HEK293 (cell line): ENCODE results near the gene APBA1.

Source experiments
- CTCF ChIA-PET: fragments of 350-600 bp; formaldehyde crosslinking; extraction: SDS; loops from one replicate; lab custom pipeline; 2021; ENCODE audit warnings: antibody characterized with exemption; lab: Yijun Ruan, JAX
- POLR2A ChIA-PET: fragments of 300-600 bp; formaldehyde crosslinking; extraction: SDS; loops from one replicate; lab custom pipeline; 2020; ENCODE audit warnings: antibody characterized with exemption, inconsistent platforms; lab: Yijun Ruan, JAX
- H3K27ac ChIP-seq: fragments of 200-500 bp; sonication (Bioruptor generic); 2 replicates; pipeline ENCODE4 v1.5.1; 2014; ENCODE audit warnings: low read depth, low read length, control low read depth, inconsistent platforms; ENCODE audit errors: extremely low read depth
- H3K36me3 ChIP-seq, 2 experiments: fragments of 200-500 bp in 1 of 2; sonication (Bioruptor generic) in 1 of 2; 1 replicate in 1 of 2; 2 replicates in 1 of 2; pipeline ENCODE4 v1.5.1; 2014 to 2017; ENCODE audit warnings: inconsistent platforms in 2 of 2, low read length in 2 of 2; ENCODE audit not compliant: control insufficient read depth in 2 of 2, insufficient read depth in 1 of 2
- H3K4me1 ChIP-seq: fragments of 200-500 bp; sonication (Bioruptor generic); 2 replicates; pipeline ENCODE4 v1.5.1; 2014; ENCODE audit warnings: mild to moderate bottlenecking, low read length, inconsistent platforms; ENCODE audit not compliant: control insufficient read depth, insufficient read depth
- H3K4me3 ChIP-seq: 2 replicates; pipeline ENCODE4 v1.5.1; 2011; ENCODE audit warnings: low read depth, mild to moderate bottlenecking, control low read depth, low read length, moderate library complexity
- H3K9me3 ChIP-seq: fragments of 200-500 bp; sonication (Bioruptor generic); 2 replicates; pipeline ENCODE4 v1.5.1; 2014; ENCODE audit warnings: low read depth, low read length, inconsistent platforms; ENCODE audit not compliant: control insufficient read depth, insufficient read depth
- GFI1B ChIP-seq: fragments of 450-650 bp; formaldehyde crosslinking; IDR thresholded peaks from 2 replicates; pipeline ENCODE4 v1.5.1; 2016; ENCODE audit warnings: missing biosample characterization, missing genetic modification characterization
- GLI2 ChIP-seq: fragments of 450-650 bp; formaldehyde crosslinking; IDR thresholded peaks from 2 replicates; pipeline ENCODE4; 2017; ENCODE audit warnings: missing biosample characterization, missing genetic modification characterization, low read depth, borderline replicate concordance
- KLF16 ChIP-seq: fragments of 450-650 bp; formaldehyde crosslinking; IDR thresholded peaks from 2 replicates; pipeline ENCODE4 v1.5.1; 2017; ENCODE audit warnings: missing biosample characterization, missing genetic modification characterization
- KLF8 ChIP-seq: fragments of 450-650 bp; formaldehyde crosslinking; IDR thresholded peaks from 2 replicates; pipeline ENCODE4 v1.5.1; 2016; ENCODE audit warnings: missing biosample characterization, missing genetic modification characterization
- PRDM2 ChIP-seq: fragments of 450-650 bp; formaldehyde crosslinking; IDR thresholded peaks from 2 replicates; pipeline ENCODE4 v1.5.1; 2016; ENCODE audit warnings: missing biosample characterization, missing genetic modification characterization, borderline replicate concordance
- REPIN1 ChIP-seq: fragments of 450-650 bp; formaldehyde crosslinking; IDR thresholded peaks from 2 replicates; pipeline ENCODE4 v1.5.1; 2017; ENCODE audit warnings: missing biosample characterization, missing genetic modification characterization, low read depth
- SCRT1 ChIP-seq: fragments of 450-650 bp; formaldehyde crosslinking; IDR thresholded peaks from 2 replicates; pipeline ENCODE4 v1.5.1; 2016; ENCODE audit warnings: missing biosample characterization, missing genetic modification characterization, borderline replicate concordance
- SP2 ChIP-seq: fragments of 450-650 bp; formaldehyde crosslinking; IDR thresholded peaks from 2 replicates; pipeline ENCODE4 v1.5.1; 2016; ENCODE audit warnings: missing biosample characterization, missing genetic modification characterization
- WT1 ChIP-seq: fragments of 450-650 bp; formaldehyde crosslinking; IDR thresholded peaks from 2 replicates; pipeline ENCODE4 v1.5.1; 2016; ENCODE audit warnings: missing biosample characterization, missing genetic modification characterization
- YY1 ChIP-seq: fragments of 450-650 bp; formaldehyde crosslinking; IDR thresholded peaks from 2 replicates; pipeline ENCODE4 v1.5.1; 2018; ENCODE audit warnings: missing biosample characterization, missing genetic modification characterization
- ZBTB21 ChIP-seq: fragments of 450-650 bp; formaldehyde crosslinking; IDR thresholded peaks from 2 replicates; pipeline ENCODE4 v1.5.1; 2017; ENCODE audit warnings: missing biosample characterization, missing genetic modification characterization
- ZNF16 ChIP-seq: fragments of 450-650 bp; formaldehyde crosslinking; IDR thresholded peaks from 2 replicates; pipeline ENCODE4 v1.5.1; 2016; ENCODE audit warnings: low read depth, missing biosample characterization, missing genetic modification characterization
- ZNF169 ChIP-seq: fragments of 450-650 bp; formaldehyde crosslinking; IDR thresholded peaks from 2 replicates; pipeline ENCODE4 v1.5.1; 2016; ENCODE audit warnings: missing biosample characterization, missing genetic modification characterization
- ZNF24 ChIP-seq: fragments of 450-650 bp; formaldehyde crosslinking; IDR thresholded peaks from 2 replicates; pipeline ENCODE4 v1.5.1; 2016; ENCODE audit warnings: missing biosample characterization, missing genetic modification characterization
- ZNF302 ChIP-seq: fragments of 450-650 bp; formaldehyde crosslinking; IDR thresholded peaks from 2 replicates; pipeline ENCODE4 v1.5.1; 2016; ENCODE audit warnings: missing biosample characterization, missing genetic modification characterization, low read depth
- ZNF341 ChIP-seq: fragments of 450-650 bp; formaldehyde crosslinking; IDR thresholded peaks from 2 replicates; pipeline ENCODE4; 2016; ENCODE audit warnings: low read depth, missing biosample characterization, missing genetic modification characterization
- ZNF350 ChIP-seq: fragments of 450-650 bp; formaldehyde crosslinking; IDR thresholded peaks from 2 replicates; pipeline ENCODE4 v1.5.0; 2017; ENCODE audit warnings: missing biosample characterization, mild to moderate bottlenecking, missing genetic modification characterization
- ZNF404 ChIP-seq: fragments of 450-650 bp; formaldehyde crosslinking; IDR thresholded peaks from 2 replicates; pipeline ENCODE4 v1.5.1; 2017; ENCODE audit warnings: missing biosample characterization, missing genetic modification characterization
- ZNF423 ChIP-seq: fragments of 450-650 bp; formaldehyde crosslinking; IDR thresholded peaks from 2 replicates; pipeline ENCODE4 v1.5.1; 2016; ENCODE audit warnings: missing biosample characterization, missing genetic modification characterization
- ZNF501 ChIP-seq: fragments of 450-650 bp; formaldehyde crosslinking; IDR thresholded peaks from 2 replicates; pipeline ENCODE4 v1.5.1; 2016; ENCODE audit warnings: missing biosample characterization, missing genetic modification characterization
- ZNF544 ChIP-seq: fragments of 450-650 bp; formaldehyde crosslinking; IDR thresholded peaks from 2 replicates; pipeline ENCODE4 v1.5.0; 2017; ENCODE audit warnings: missing biosample characterization, missing genetic modification characterization
- ZNF558 ChIP-seq: fragments of 450-650 bp; formaldehyde crosslinking; IDR thresholded peaks from 2 replicates; pipeline ENCODE4 v1.5.1; 2016; ENCODE audit warnings: missing biosample characterization, missing genetic modification characterization
- ZNF596 ChIP-seq: fragments of 450-650 bp; IDR thresholded peaks from 2 replicates; pipeline ENCODE4 v1.5.0; 2018; ENCODE audit warnings: missing biosample characterization, mild to moderate bottlenecking, missing genetic modification characterization, moderate library complexity
- ZNF610 ChIP-seq: fragments of 450-650 bp; formaldehyde crosslinking; IDR thresholded peaks from 2 replicates; pipeline ENCODE4 v1.5.1; 2016; ENCODE audit warnings: missing biosample characterization, missing genetic modification characterization, borderline replicate concordance
- ZNF623 ChIP-seq: fragments of 450-650 bp; formaldehyde crosslinking; IDR thresholded peaks from 2 replicates; pipeline ENCODE4 v1.5.1; 2016; ENCODE audit warnings: missing biosample characterization, missing genetic modification characterization
- ZNF645 ChIP-seq: fragments of 450-650 bp; formaldehyde crosslinking; IDR thresholded peaks from 2 replicates; pipeline ENCODE4; 2016; ENCODE audit warnings: missing biosample characterization, missing genetic modification characterization
- ZNF791 ChIP-seq: fragments of 450-650 bp; formaldehyde crosslinking; IDR thresholded peaks from 2 replicates; pipeline ENCODE4 v1.5.1; 2016; ENCODE audit warnings: missing biosample characterization, missing genetic modification characterization
- ZSCAN23 ChIP-seq: fragments of 450-650 bp; formaldehyde crosslinking; IDR thresholded peaks from 2 replicates; pipeline ENCODE4 v1.5.1; 2016; ENCODE audit warnings: missing biosample characterization, missing genetic modification characterization

The APBA1 gene

GRCh38 chr9:69386651-69387050, 285.5 kb downstream of the APBA1 start:
- Histone ChIP-seq H3K4me1 (no peaks in the 10 kb centered on the region), H3K4me3 (no peak overlapping the region), H3K36me3 (no peaks in the 10 kb centered on the region), H3K27ac (no peak overlapping the region), H3K9me3 (no peaks in the 10 kb centered on the region)
- ChIA-PET POLR2A (no interaction called here), CTCF (interaction anchor here (0.7 kb wide), 1 partner anchor 441 kb away, joined by 3 read pairs; no protein-coding TSS in a partner anchor)
- no peak for TF ChIP-seq ZNF24 (tag by site-specific recombination)
- no peak for TF ChIP-seq ZNF623 (tag by site-specific recombination)
- no peak for TF ChIP-seq ZNF16 (tag by site-specific recombination)
- no peak for TF ChIP-seq SCRT1 (tag by site-specific recombination)
- no peak for TF ChIP-seq GLI2 (tag by site-specific recombination)
- TF ChIP-seq ZNF596 (tag by site-specific recombination): no peak
- no peak for TF ChIP-seq ZNF610 (tag by site-specific recombination)
- no peak for TF ChIP-seq ZBTB21 (tag by site-specific recombination)

GRCh38 chr9:69385581-69386033, 286.6 kb downstream of the APBA1 start:
- H3K4me3 ChIP-seq: no peak overlapping the region
- peaks cover 3% of the 10 kb centered on the region for H3K4me1 ChIP-seq
- H3K27ac ChIP-seq: no peak overlapping the region
- POLR2A ChIA-PET: no interaction called here
- CTCF ChIA-PET: no interaction called here
- TF ChIP-seq YY1 (tag by site-specific recombination) (no peak), ZNF544 (no peak), KLF16 (tag by site-specific recombination) (no peak), SP2 (tag by site-specific recombination) (no peak), ZNF16 (tag by site-specific recombination) (no peak), KLF8 (tag by site-specific recombination) (no peak), ZNF645 (no peak), WT1 (tag by site-specific recombination) (no peak), GFI1B (tag by site-specific recombination) (no peak)
- no peaks in the 10 kb centered on the region for H3K9me3 ChIP-seq
- no peaks in the 10 kb centered on the region for H3K36me3 ChIP-seq

GRCh38 chr9:69382135-69382534, 290.0 kb downstream of the APBA1 start:
- Histone ChIP-seq H3K4me1 (peaks cover 16% of the 10 kb centered on the region), H3K9me3 (no peaks in the 10 kb centered on the region), H3K4me3 (no peak overlapping the region), H3K27ac (no peak overlapping the region), H3K36me3 (no peaks in the 10 kb centered on the region)
- CTCF ChIA-PET: interaction anchor here (0.7 kb wide), 1 partner anchor 40 kb away, joined by 3 read pairs; no protein-coding TSS in a partner anchor
- POLR2A ChIA-PET: no interaction called here
- TF ChIP-seq ZNF169 (tag by site-specific recombination): no peak
- TF ChIP-seq ZNF404 (tag by site-specific recombination): no peak
- no peak for TF ChIP-seq ZNF558 (tag by site-specific recombination)
- no peak for TF ChIP-seq REPIN1 (tag by site-specific recombination)
- no peak for TF ChIP-seq ZNF302 (tag by site-specific recombination)
- TF ChIP-seq ZNF350 (tag by site-specific recombination): no peak
- TF ChIP-seq ZNF423 (tag by site-specific recombination): no peak
- no peak for TF ChIP-seq ZNF501 (tag by site-specific recombination)
- TF ChIP-seq YY1 (tag by site-specific recombination): no peak
- no peak for TF ChIP-seq ZNF791
- TF ChIP-seq ZNF610 (tag by site-specific recombination): no peak
- no peak for TF ChIP-seq PRDM2 (tag by site-specific recombination)
- no peak for TF ChIP-seq ZNF341 (tag by site-specific recombination)
- no peak for TF ChIP-seq ZSCAN23
